Heart right ventricle (tissue), 16 donors: Measurements from ENCODE around the gene LRP6. TPM values are rescaled to one million over a fixed set of nuclear protein-coding genes. Genes with fewer than 3 reads are reported as not detected.
"Not testable (repeated sequence)": the region's sequence is repeated elsewhere in the genome, so short reads cannot be mapped to it uniquely, and the experiment has no call there.

Source experiments
- ATAC-seq, 8 donors: fragments of 200-7000 bp; cut with Tn5 transposase; one replicate each; pipeline ENCODE4 v1.9.1; 2020; ENCODE audit warnings: mild to moderate bottlenecking in 8 of 8, moderate library complexity in 8 of 8, moderate number of reproducible peaks in 1 of 8
- DNase-seq, 2 donors: peaks; one replicate each; pipeline ENCODE4 v3.0.0-alpha.2; 2020
- H3K27ac ChIP-seq, 10 donors: fragments of 200-600 bp; sonication (generic) in 2 of 10; one replicate each; pipeline versions ENCODE4 v1.5.0 to v1.8.0; 2020 to 2022; ENCODE audit warnings: mild to moderate bottlenecking in 3 of 10
- H3K27me3 ChIP-seq, 7 donors: fragments of 200-600 bp; one replicate each; pipeline ENCODE4 v1.8.0; 2021 to 2022; ENCODE audit warnings: mild to moderate bottlenecking in 2 of 7
- H3K36me3 ChIP-seq, 9 donors: fragments of 200-600 bp; sonication (generic) in 1 of 9; one replicate each; pipeline versions ENCODE4 v1.5.0 to v1.8.0; 2020 to 2022; ENCODE audit warnings: mild to moderate bottlenecking in 2 of 9
- H3K4me1 ChIP-seq, 9 donors: fragments of 200-600 bp; sonication (generic) in 1 of 9; one replicate each; pipeline versions ENCODE4 v1.5.0 to v1.8.0; 2020 to 2022; ENCODE audit warnings: mild to moderate bottlenecking in 4 of 9
- H3K4me3 ChIP-seq, 10 donors: fragments of 200-600 bp; sonication (generic) in 2 of 10; one replicate each; pipeline versions ENCODE4 v1.5.0 to v1.8.0; 2020 to 2022; ENCODE audit warnings: mild to moderate bottlenecking in 7 of 10, moderate library complexity in 2 of 10
- H3K9me3 ChIP-seq, 11 donors: fragments of 200-600 bp in 10 of 11; sonication (generic) in 2 of 11; one replicate each; pipeline versions ENCODE4 v1.5.0 to v1.8.0; 2013 to 2022; ENCODE audit warnings: mild to moderate bottlenecking in 2 of 11, control low read depth in 1 of 11, moderate library complexity in 1 of 11
- CTCF ChIP-seq, 9 donors: fragments of 200-600 bp; sonication (generic) in 2 of 9; IDR thresholded peaks; one replicate each; pipeline versions ENCODE4 v1.5.0 to v1.8.0; 2021 to 2022; ENCODE audit warnings: antibody characterized with exemption in 9 of 9, mild to moderate bottlenecking in 5 of 9, moderate library complexity in 1 of 9
- WGBS, 2 donors: extraction: QIAGEN DNeasy Blood & Tissue Kit; methylation state at CpG; one replicate each; pipeline ENCODE4 v1.1.7; 2013; ENCODE audit warnings: inconsistent platforms in 1 of 2; 5-methylcytosine and 5-hydroxymethylcytosine counted together
- intact Hi-C, 10 donors: fragments of 100-400 bp; cut with DNase I; formaldehyde crosslinking; loops; one replicate each; pipeline versions ENCODE4 v1.11.1 to v1.14.2; 2022
- polyA plus RNA-seq, 2 donors: library from polyadenylated mRNA; stranded (reverse); fragments of 200-250 nt; gene quantifications; one replicate each; pipeline ENCODE4 v1.2.3, GENCODE V29; 2013
- total RNA-seq, 10 donors: library from RNA; stranded (reverse); fragmentation: NEBNext Ultra II Directional in 3 of 10; extraction: Animal tissue kit (Norgen Biotek cat#: 25700) in 3 of 10; gene quantifications; one replicate each; pipeline versions ENCODE4 v1.2.1 to v1.2.4, GENCODE V29; 2021 to 2023
- donor health status: Arrhythmogenic right ventricular cardiomyopathy.
- donor health status: ischemic (EF 13 %, LVEDD 7.1; RV severe dilation, severe dysfunction).
- donor health status: healthy with polysubstance abuse.
- donor health status: DM: no; HTN: yes; CAD: no.
- donor health status: DM: no; HTN: no; CAD: no.
- donor health status: ischemic (EF 25% LVEDD 6.9; RV normal size, moderate dysfunction).
- donor health status: ischemic (EF 25% LVEDD 5.7; RV mildly dilated, moderate dysfunction).
- donor health status: healthy.
- donor health status: DM: yes; HTN: yes; CAD: no.
- donor health status: Ischemic cardiomyopathy.
- donor health status: ischemic (EF 35%, LVEDD 5.7; RV mildly dilated, moderate dysfunction).
- donor health status: nonischemic (EF 11% LVEDD 7.7; RV severe dilation, severe dysfunction).
- donor health status: DM: yes; HTN: yes; CAD: no.
- donor health status: PGD.
- donor health status: ischemic (EF 29% LVEDD 5.4; RV normal size, mild dysfunction).
- donor health status: nonischemic (EF 23%, LVEDD 6.1; RV moderate dilation, normal function).

The LRP6 gene
- total and polyA plus RNA-seq, 12 donors = 3.1 to 31.1 (median 24.8) TPM

GRCh38 chr12:12265571-12266388 lies 1.1 kb downstream of the LRP6 start:
- Histone ChIP-seq H3K36me3 (no peaks in the 10 kb centered on the region), H3K4me3 (peak overlapping the region; percentile 61 to 95 (median 80)), H3K9me3 (no peaks in the 10 kb centered on the region), H3K27ac (peak overlapping the region; percentile 96 to 100 (median 99)), H3K4me1 (peaks cover 0 to 28% (median 17%) of the 10 kb centered on the region in 9 donors), H3K27me3 (peaks cover 0 to 40% (median 0%) of the 10 kb centered on the region in 7 donors)
- WGBS, 2 donors = 1% methylated on average over 25 of the region's 25 CpGs
- TF ChIP-seq CTCF (IDR thresholded peaks at IDR 0.05) = no peak
- peak in 1 of 8 donors; percentile 7 for ATAC-seq
- intact Hi-C loops = loop anchor here in 3 of 10 donors (5.0 to 10.0 kb wide), 5 partner anchors 51 to 101 kb away; no protein-coding TSS in a partner anchor
- DNase-seq = no peak

DNA sequence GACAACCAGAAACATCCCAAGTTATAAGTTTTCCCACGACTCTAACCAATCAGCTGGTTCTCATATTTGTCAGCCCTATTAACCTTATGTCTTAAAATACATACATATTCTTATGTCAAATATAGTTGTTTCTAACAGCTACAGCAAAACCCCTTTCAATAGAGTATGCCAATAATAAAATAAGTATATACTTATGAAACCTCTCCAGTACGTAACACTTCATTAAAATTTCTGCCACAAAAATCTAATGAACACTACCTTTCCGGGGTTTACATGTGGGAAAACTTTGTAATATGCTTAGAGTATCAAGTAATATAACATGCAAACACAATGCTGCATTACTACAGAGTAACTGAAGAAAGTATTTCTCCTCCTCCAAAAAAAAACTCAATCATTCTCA lies 1.8 kb downstream of the LRP6 start:
- intact Hi-C loops = loop anchor here in 3 of 10 donors (5.0 to 10.0 kb wide), 5 partner anchors 50 to 100 kb away; no protein-coding TSS in a partner anchor
- ATAC-seq = no peak
- Histone ChIP-seq H3K4me1 (peaks cover 0 to 28% (median 17%) of the 10 kb centered on the region in 9 donors), H3K36me3 (no peaks in the 10 kb centered on the region), H3K27me3 (peaks cover 0 to 40% (median 0%) of the 10 kb centered on the region in 7 donors), H3K27ac (peak overlapping the region in 5 of 10 donors; percentile 96 to 100 (median 99)), H3K4me3 (peak overlapping the region in 9 of 10 donors; percentile 62 to 95 (median 80)), H3K9me3 (no peaks in the 10 kb centered on the region)
- DNase-seq = no peak
- TF ChIP-seq CTCF (IDR thresholded peaks at IDR 0.05) = no peak
- WGBS, 2 donors = 45 to 53% methylated on average over 3 of the region's 3 CpGs

- Histone ChIP-seq H3K4me3 (no peak overlapping the region), H3K4me1 (peaks cover 0 to 28% (median 17%) of the 10 kb centered on the region in 9 donors), H3K36me3 (no peaks in the 10 kb centered on the region), H3K27ac (no peak overlapping the region), H3K27me3 (peaks cover 0 to 40% (median 0%) of the 10 kb centered on the region in 7 donors), H3K9me3 (no peaks in the 10 kb centered on the region)
- WGBS, 2 donors = 48 to 49% methylated on average over 2 of the region's 2 CpGs
- ATAC-seq (no peak), DNase-seq (no peak)
- no peak for TF ChIP-seq CTCF (IDR thresholded peaks at IDR 0.05)
- intact Hi-C loops = loop anchor here in 1 of 10 donors (10.0 kb wide), 2 partner anchors 49 to 99 kb away; no protein-coding TSS in a partner anchor
Observed at GRCh38 chr12:12263909-12264308, 2.9 kb downstream of the LRP6 start.

DNA sequence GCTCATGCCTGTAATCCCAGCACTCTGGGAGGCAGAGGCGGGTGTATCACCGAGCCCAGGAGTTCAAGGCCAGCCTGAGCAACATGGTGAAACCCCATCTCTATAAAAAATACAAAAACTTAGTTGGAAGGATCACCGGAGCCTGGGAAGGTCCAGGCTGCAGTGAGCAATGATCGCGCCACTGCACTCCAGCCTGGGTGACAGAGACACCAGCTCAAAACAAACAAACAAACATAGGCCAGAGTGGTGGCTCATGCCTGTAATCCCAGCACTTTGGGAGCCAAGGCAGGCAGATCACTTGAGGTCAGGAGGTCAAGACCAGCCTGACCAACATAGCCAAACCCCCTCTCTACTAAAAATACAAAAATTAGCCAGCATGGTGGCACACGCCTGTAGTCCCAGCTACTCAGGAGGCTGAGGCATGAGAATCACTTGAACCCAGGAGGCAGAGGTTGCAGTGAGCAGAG lies 10.5 kb downstream of the LRP6 start:
- H3K27me3 ChIP-seq, H3K27ac ChIP-seq, H3K4me3 ChIP-seq, ATAC-seq, H3K36me3 ChIP-seq, DNase-seq, intact Hi-C loops, H3K9me3 ChIP-seq: not testable (repeated sequence)
- peaks cover 0 to 17% (median 0%) of the 10 kb centered on the region in 9 donors for H3K4me1 ChIP-seq
- WGBS, 2 donors = 90 to 95% methylated on average over 6 of the region's 6 CpGs
